ENCODE measurements around the gene CAPNS1. TPM values are rescaled to one million over a fixed set of nuclear protein-coding genes. Genes with fewer than 3 reads are reported as not detected.
"Not testable (repeated sequence)": the region's sequence is repeated elsewhere in the genome, so short reads cannot be mapped to it uniquely, and the experiment has no call there.

The CAPNS1 gene
- total and polyA plus RNA-seq, 8 donors = 124 to 273 (median 224) TPM

DNA sequence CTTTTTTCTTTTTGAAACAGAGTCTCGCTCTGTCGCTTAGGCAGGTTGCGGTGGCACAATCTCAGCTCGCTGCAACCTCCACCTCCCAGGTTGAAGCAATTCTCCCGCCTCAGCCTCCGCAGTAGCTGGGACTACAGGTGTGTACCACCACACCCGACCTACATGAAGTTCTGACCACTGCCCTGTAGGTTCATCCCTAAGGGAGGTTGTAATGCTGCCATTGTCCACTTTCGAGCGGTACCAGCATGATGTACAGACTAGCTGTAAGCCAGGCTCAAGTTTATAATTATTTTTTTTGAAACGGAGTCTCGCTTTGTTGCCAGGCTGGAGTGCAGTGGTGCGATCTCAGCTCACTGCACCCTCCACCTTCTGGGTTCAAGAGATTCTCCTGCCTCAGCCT is 23.9 kb downstream of the CAPNS1 start:
- no peaks in the 10 kb centered on the region for H3K9me3 ChIP-seq
- no peaks in the 10 kb centered on the region for H3K27me3 ChIP-seq
- DNase-seq (no peak), FAIRE-seq (no peak), ATAC-seq (no peak)
- no peak overlapping the region for H3K4me3 ChIP-seq
- H3K27ac ChIP-seq = no peak overlapping the region
- 94% methylated on average over 12 of the region's 12 CpGs for WGBS, 2 donors
- no peaks in the 10 kb centered on the region for H3K4me1 ChIP-seq
- TF ChIP-seq, protein P1, sequence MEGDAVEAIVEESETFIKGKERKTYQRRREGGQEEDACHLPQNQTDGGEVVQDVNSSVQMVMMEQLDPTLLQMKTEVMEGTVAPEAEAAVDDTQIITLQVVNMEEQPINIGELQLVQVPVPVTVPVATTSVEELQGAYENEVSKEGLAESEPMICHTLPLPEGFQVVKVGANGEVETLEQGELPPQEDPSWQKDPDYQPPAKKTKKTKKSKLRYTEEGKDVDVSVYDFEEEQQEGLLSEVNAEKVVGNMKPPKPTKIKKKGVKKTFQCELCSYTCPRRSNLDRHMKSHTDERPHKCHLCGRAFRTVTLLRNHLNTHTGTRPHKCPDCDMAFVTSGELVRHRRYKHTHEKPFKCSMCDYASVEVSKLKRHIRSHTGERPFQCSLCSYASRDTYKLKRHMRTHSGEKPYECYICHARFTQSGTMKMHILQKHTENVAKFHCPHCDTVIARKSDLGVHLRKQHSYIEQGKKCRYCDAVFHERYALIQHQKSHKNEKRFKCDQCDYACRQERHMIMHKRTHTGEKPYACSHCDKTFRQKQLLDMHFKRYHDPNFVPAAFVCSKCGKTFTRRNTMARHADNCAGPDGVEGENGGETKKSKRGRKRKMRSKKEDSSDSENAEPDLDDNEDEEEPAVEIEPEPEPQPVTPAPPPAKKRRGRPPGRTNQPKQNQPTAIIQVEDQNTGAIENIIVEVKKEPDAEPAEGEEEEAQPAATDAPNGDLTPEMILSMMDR (IDR thresholded peaks at IDR 0.05) = no peak
- no peaks in the 10 kb centered on the region for H3K36me3 ChIP-seq
- intact Hi-C loops (cut with DNase I) = no loop called here

DNA sequence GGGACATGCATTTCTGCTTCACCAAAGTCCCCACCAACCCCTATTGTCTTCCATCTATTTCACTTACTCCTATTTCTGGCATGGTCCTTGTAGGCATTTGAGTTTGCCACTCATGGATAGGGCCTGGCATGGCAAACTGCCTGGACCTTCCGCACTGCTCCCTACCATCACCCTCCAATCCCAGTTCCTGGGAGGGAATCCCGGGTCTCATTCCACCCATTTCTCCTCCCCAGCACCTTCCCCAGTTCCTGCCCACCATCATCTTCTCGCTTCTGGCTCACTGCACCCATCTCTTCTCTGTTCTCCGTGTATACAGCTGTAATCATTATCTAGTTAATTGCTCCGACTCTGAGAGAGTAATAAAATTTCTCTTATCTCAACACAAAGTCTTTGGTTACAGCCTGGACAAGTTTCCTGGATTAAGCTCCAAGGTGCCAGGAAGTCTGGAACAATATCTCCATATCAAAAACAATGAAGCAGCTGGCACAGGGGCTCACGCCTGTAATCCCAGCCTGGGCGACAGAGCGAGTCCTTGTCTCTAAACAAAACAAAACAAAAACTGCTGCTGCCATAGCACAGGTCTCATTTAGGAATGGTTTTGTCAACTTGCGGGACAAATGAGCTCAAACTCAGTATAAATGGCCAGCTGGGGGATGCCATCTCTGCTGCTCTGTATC is 29.4 kb downstream of the CAPNS1 start:
- peak in 1 of 6 donors; percentile 17 for DNase-seq
- FAIRE-seq = no peak
- no peaks in the 10 kb centered on the region for H3K9me3 ChIP-seq
- H3K27me3 ChIP-seq = no peaks in the 10 kb centered on the region
- TF ChIP-seq, protein P1 (IDR thresholded peaks at IDR 0.05) = no peak
- H3K4me3 ChIP-seq = no peak overlapping the region
- H3K4me1 ChIP-seq = peaks cover 0 to 5% (median 0%) of the 10 kb centered on the region in 3 donors
- peak overlapping the region in 3 of 4 donors; percentile 14 to 66 (median 65) for H3K27ac ChIP-seq
- no peaks in the 10 kb centered on the region for H3K36me3 ChIP-seq
- 35 to 37% methylated on average over 9 of the region's 9 CpGs for WGBS, 2 donors
- intact Hi-C loops (cut with DNase I) = loop anchor here in 1 of 3 donors (5.0 kb wide), 1 partner anchor 42 kb away; no protein-coding TSS in a partner anchor
- peak in 3 of 4 donors; percentile 44 to 54 (median 50) for ATAC-seq

DNA sequence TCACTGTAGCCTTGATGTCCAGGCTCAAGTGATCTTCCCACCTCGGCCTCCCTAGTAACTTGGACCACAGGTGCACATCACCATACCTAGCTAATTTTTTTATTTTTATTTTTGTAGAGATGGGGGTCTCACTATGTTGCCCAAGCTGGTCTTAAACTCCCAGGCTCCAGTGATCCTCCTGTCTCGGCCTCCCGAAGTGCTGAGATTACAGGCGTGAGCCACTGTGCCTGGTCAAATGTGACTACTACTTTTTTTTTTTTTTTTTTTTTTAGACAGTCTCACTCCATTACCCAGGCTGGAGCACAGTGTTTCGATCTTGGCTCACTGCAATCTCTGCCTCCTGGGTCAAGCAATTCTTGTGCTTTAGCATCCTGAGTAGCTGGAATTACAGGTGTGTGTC is 33.0 kb downstream of the CAPNS1 start:
- no peak for FAIRE-seq

DNA sequence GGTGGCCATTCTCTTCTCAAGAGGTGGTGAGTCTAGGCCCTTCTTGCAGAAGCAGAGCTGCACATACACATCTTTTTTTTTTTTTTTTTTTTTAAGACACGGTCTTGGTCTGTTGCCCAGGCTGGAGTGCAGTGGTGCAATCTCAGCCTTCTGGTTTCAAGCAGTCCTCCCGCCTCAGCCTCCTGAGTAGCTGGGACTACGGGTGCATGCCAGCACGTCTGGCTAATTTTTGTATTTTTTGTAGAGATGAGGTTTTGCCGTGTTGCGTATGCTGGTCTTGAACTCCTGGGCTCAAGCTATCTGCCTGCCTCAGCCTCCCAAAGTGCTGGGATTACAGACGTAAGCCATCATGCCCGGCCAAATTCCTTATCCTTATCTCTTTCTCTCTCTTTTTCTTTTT is 34.0 kb downstream of the CAPNS1 start:
- not testable (repeated sequence) for H3K36me3 ChIP-seq, H3K4me1 ChIP-seq, H3K27ac ChIP-seq, ATAC-seq, FAIRE-seq, DNase-seq, H3K9me3 ChIP-seq, H3K4me3 ChIP-seq, H3K27me3 ChIP-seq
- intact Hi-C loops (cut with DNase I) = loop anchor here in 1 of 3 donors (5.0 kb wide), 1 partner anchor 47 kb away; no protein-coding TSS in a partner anchor
- 66 to 72% methylated on average over 7 to 8 of the region's 8 CpGs for WGBS, 2 donors

More for the DNA sequence above, 33.0 kb downstream of the CAPNS1 start:
- WGBS, 2 donors = 69 to 83% methylated on average over 5 of the region's 5 CpGs
- TF ChIP-seq, protein P1 (IDR thresholded peaks at IDR 0.05) = no peak
- no peak for ATAC-seq
- Histone ChIP-seq H3K9me3 (no peaks in the 10 kb centered on the region), H3K27me3 (no peaks in the 10 kb centered on the region), H3K4me3 (no peak overlapping the region), H3K36me3 (no peaks in the 10 kb centered on the region), H3K4me1 (peaks cover 0 to 5% (median 0%) of the 10 kb centered on the region in 3 donors), H3K27ac (no peak overlapping the region)
- DNase-seq = no peak
- intact Hi-C loops (cut with DNase I) = loop anchor here in 1 of 3 donors (5.0 kb wide), 1 partner anchor 46 kb away; no protein-coding TSS in a partner anchor

DNA sequence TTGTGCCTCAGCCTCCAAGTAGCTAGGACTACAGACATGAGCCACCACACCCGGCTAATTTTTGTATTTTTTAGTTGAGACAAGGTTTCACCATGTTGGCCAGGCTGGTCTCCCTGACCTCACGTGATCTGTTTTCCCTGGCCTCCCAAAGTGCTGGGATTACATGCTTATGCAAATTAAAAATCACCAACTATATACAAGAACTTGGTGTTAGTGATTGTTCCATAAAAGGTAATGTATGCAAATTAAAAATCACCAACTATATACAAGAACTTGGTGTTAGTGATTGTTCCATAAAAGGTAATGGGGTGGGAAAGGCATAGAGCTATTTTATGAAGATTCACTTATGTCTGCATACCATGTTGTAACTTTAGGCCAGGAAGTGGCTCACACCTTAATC is 39.2 kb downstream of the CAPNS1 start:
- H3K4me3 ChIP-seq; intact Hi-C loops (cut with DNase I); FAIRE-seq; ATAC-seq; H3K36me3 ChIP-seq; H3K9me3 ChIP-seq; H3K27me3 ChIP-seq; H3K4me1 ChIP-seq; DNase-seq; H3K27ac ChIP-seq: not testable (repeated sequence)
- WGBS, 2 donors = 36 to 65% methylated on average over 2 of the region's 2 CpGs
